Dendritic cell treated with granulocyte-macrophage colony-stimulating factor and Interleukin-4, amounts not matched to agents 40 ng/mL and 50 ng/mL, for 4 days (primary cell): ENCODE results near the gene ACSS1.

ENCODE experiments used
- H3K27ac Mint-ChIP-seq: one replicate; pipeline ENCODE4 v1.8.0; 2022; ENCODE audit warnings: mild to moderate bottlenecking, mixed read lengths
- H3K27me3 Mint-ChIP-seq: one replicate; pipeline ENCODE4 v1.8.0; 2022; ENCODE audit warnings: mild to moderate bottlenecking, mixed read lengths
- H3K36me3 Mint-ChIP-seq: one replicate; pipeline ENCODE4 v1.8.0; 2022; ENCODE audit warnings: low read depth, mixed read lengths
- H3K4me1 Mint-ChIP-seq: one replicate; pipeline ENCODE4 v1.8.0; 2022; ENCODE audit warnings: low read depth, mixed read lengths
- H3K4me3 Mint-ChIP-seq: one replicate; pipeline ENCODE4 v1.8.0; 2022; ENCODE audit warnings: mild to moderate bottlenecking, moderate library complexity, mixed read lengths
- H3K9me3 Mint-ChIP-seq: one replicate; pipeline ENCODE4 v1.8.0; 2022; ENCODE audit warnings: mixed read lengths
- intact Hi-C: fragments of 100-400 bp; cut with micrococcal nuclease; formaldehyde crosslinking; loops from one replicate; pipeline ENCODE4 v1.15.0; 2022

Gene ACSS1

GRCh38 chr20:25058051-25058846, at the start of gene ACSS1:
ACSS1 (minus strand) TSS chr20:25058139; CDS start chr20:25058102, 37 bp downstream.
- Mint-ChIP-seq H3K4me1 (peaks cover 36% of the 10 kb centered on the region), H3K36me3 (no peaks in the 10 kb centered on the region), H3K27me3 (peaks cover 19% of the 10 kb centered on the region), H3K9me3 (no peaks in the 10 kb centered on the region), H3K27ac (peak within 1 kb of the TSS; percentile 84), H3K4me3 (peak within 1 kb of the TSS; percentile 80)
- intact Hi-C loops, result loop anchor here (10.0 kb wide), 1 partner anchor 637 kb away; the partner anchor contains the start of gene ZNF337

- no peak overlapping the region for H3K27ac Mint-ChIP-seq
- no peak overlapping the region for H3K4me3 Mint-ChIP-seq
- H3K4me1 Mint-ChIP-seq, result no peaks in the 10 kb centered on the region
- peaks cover 12% of the 10 kb centered on the region for H3K27me3 Mint-ChIP-seq
- H3K36me3 Mint-ChIP-seq, result no peaks in the 10 kb centered on the region
- no peaks in the 10 kb centered on the region for H3K9me3 Mint-ChIP-seq
- intact Hi-C loops, result no loop called here
These were observed 45.6 kb upstream of the ACSS1 start for GRCh38 chr20:25103526-25103925.

GRCh38 chr20:25100914-25101313, 43.0 kb upstream of the ACSS1 start:
- H3K9me3 Mint-ChIP-seq, result no peaks in the 10 kb centered on the region
- H3K36me3 Mint-ChIP-seq, result no peaks in the 10 kb centered on the region
- no peak overlapping the region for H3K4me3 Mint-ChIP-seq

GRCh38 chr20:25099601-25100140, 41.7 kb upstream of the ACSS1 start:
- intact Hi-C loops, result no loop called here
- Mint-ChIP-seq H3K4me3 (no peak overlapping the region), H3K4me1 (no peaks in the 10 kb centered on the region), H3K27me3 (peaks cover 7% of the 10 kb centered on the region), H3K27ac (no peak overlapping the region), H3K36me3 (no peaks in the 10 kb centered on the region), H3K9me3 (no peaks in the 10 kb centered on the region)

More at GRCh38 chr20:25100914-25101313, 43.0 kb upstream of the ACSS1 start:
- Mint-ChIP-seq H3K4me1 (no peaks in the 10 kb centered on the region), H3K27ac (no peak overlapping the region), H3K27me3 (peaks cover 3% of the 10 kb centered on the region)
- intact Hi-C loops, result no loop called here

- Mint-ChIP-seq H3K9me3 (no peaks in the 10 kb centered on the region), H3K4me3 (no peak overlapping the region), H3K27me3 (peaks cover 12% of the 10 kb centered on the region), H3K4me1 (no peaks in the 10 kb centered on the region), H3K36me3 (no peaks in the 10 kb centered on the region), H3K27ac (no peak overlapping the region)
- intact Hi-C loops, result no loop called here
These were observed 39.6 kb upstream of the ACSS1 start for GRCh38 chr20:25097498-25097897.

- Mint-ChIP-seq H3K27ac (no peak overlapping the region), H3K27me3 (peaks cover 47% of the 10 kb centered on the region), H3K4me1 (peaks cover 5% of the 10 kb centered on the region), H3K4me3 (no peak overlapping the region), H3K36me3 (no peaks in the 10 kb centered on the region), H3K9me3 (no peaks in the 10 kb centered on the region)
- intact Hi-C loops, result no loop called here
These were observed 32.8 kb upstream of the ACSS1 start for GRCh38 chr20:25090492-25091429.

- Mint-ChIP-seq H3K9me3 (no peaks in the 10 kb centered on the region), H3K4me1 (peaks cover 5% of the 10 kb centered on the region), H3K27ac (no peak overlapping the region), H3K4me3 (no peak overlapping the region), H3K36me3 (no peaks in the 10 kb centered on the region), H3K27me3 (peaks cover 53% of the 10 kb centered on the region)
- intact Hi-C loops, result no loop called here
These were observed 31.7 kb upstream of the ACSS1 start for GRCh38 chr20:25089662-25090061.

- intact Hi-C loops, result no loop called here
- peaks cover 59% of the 10 kb centered on the region for H3K27me3 Mint-ChIP-seq
- H3K4me1 Mint-ChIP-seq, result peaks cover 5% of the 10 kb centered on the region
- no peak overlapping the region for H3K4me3 Mint-ChIP-seq
- no peaks in the 10 kb centered on the region for H3K36me3 Mint-ChIP-seq
- no peak overlapping the region for H3K27ac Mint-ChIP-seq
- H3K9me3 Mint-ChIP-seq, result no peaks in the 10 kb centered on the region
These were observed 31.2 kb upstream of the ACSS1 start for GRCh38 chr20:25089096-25089495.

GRCh38 chr20:25088267-25088666, 30.3 kb upstream of the ACSS1 start:
- Mint-ChIP-seq H3K4me3 (no peak overlapping the region), H3K27me3 (peaks cover 65% of the 10 kb centered on the region), H3K4me1 (peaks cover 10% of the 10 kb centered on the region)

GRCh38 chr20:25087186-25087929, 29.4 kb upstream of the ACSS1 start:
- intact Hi-C loops, result no loop called here
- Mint-ChIP-seq H3K36me3 (no peaks in the 10 kb centered on the region), H3K4me3 (no peak overlapping the region)

More at GRCh38 chr20:25088267-25088666, 30.3 kb upstream of the ACSS1 start:
- no peak overlapping the region for H3K27ac Mint-ChIP-seq
- H3K9me3 Mint-ChIP-seq, result no peaks in the 10 kb centered on the region
- H3K36me3 Mint-ChIP-seq, result no peaks in the 10 kb centered on the region
- intact Hi-C loops, result no loop called here

GRCh38 chr20:25085756-25086495, 28.0 kb upstream of the ACSS1 start:
- H3K36me3 Mint-ChIP-seq, result no peaks in the 10 kb centered on the region

More at GRCh38 chr20:25087186-25087929, 29.4 kb upstream of the ACSS1 start:
- Mint-ChIP-seq H3K4me1 (peaks cover 10% of the 10 kb centered on the region), H3K27ac (no peak overlapping the region), H3K9me3 (no peaks in the 10 kb centered on the region), H3K27me3 (peaks cover 70% of the 10 kb centered on the region)

GRCh38 chr20:25084626-25085187, 26.8 kb upstream of the ACSS1 start:
- Mint-ChIP-seq H3K27me3 (peaks cover 73% of the 10 kb centered on the region), H3K9me3 (no peaks in the 10 kb centered on the region), H3K27ac (no peak overlapping the region), H3K4me1 (peaks cover 10% of the 10 kb centered on the region), H3K4me3 (no peak overlapping the region), H3K36me3 (no peaks in the 10 kb centered on the region)
- intact Hi-C loops, result no loop called here

More at GRCh38 chr20:25085756-25086495, 28.0 kb upstream of the ACSS1 start:
- Mint-ChIP-seq H3K27ac (no peak overlapping the region), H3K27me3 (peaks cover 74% of the 10 kb centered on the region), H3K4me1 (peaks cover 10% of the 10 kb centered on the region), H3K9me3 (no peaks in the 10 kb centered on the region), H3K4me3 (no peak overlapping the region)
- intact Hi-C loops, result no loop called here
